H1 (cell line): ENCODE measurements around the gene USP20. TPM values are rescaled to one million over a fixed set of nuclear protein-coding genes. Genes with fewer than 3 reads are reported as not detected.
"Not testable (repeated sequence)": the region's sequence is repeated elsewhere in the genome, so short reads cannot be mapped to it uniquely, and the experiment has no call there.

Source experiments
- CTCF ChIA-PET: fragments of 300-600 bp; sonication (Branson Sonifier 250); formaldehyde crosslinking; loops from one replicate; lab custom pipeline; 2021; ENCODE audit not compliant: partially characterized antibody; lab: Charles Lee
- POLR2A ChIA-PET: fragments of 300-600 bp; sonication (Branson Sonifier 250); formaldehyde crosslinking; loops from one replicate; lab custom pipeline; 2021; ENCODE audit warnings: inconsistent platforms; ENCODE audit not compliant: partially characterized antibody; lab: Charles Lee
- DNase-seq, 2 experiments: peaks; one replicate each; pipeline versions ENCODE4 v3.0.0 to v3.0.0-alpha.2; 2010 to 2022; ENCODE audit warnings: low spot score in 2 of 2, low read depth in 1 of 2, mixed read lengths in 1 of 2
- FAIRE-seq: peaks from 2 replicates; lab custom pipeline; 2011; peaks lifted over from hg19 to GRCh38; lab: Jason Lieb, UNC
- H2AFZ ChIP-seq: 2 replicates; pipeline ENCODE4 v1.8.1; 2012; ENCODE audit warnings: low read length, inconsistent platforms
- H2AK5ac ChIP-seq: 2 replicates; pipeline ENCODE4 v1.6.1; 2013; ENCODE audit warnings: low read depth, low read length
- H2BK120ac ChIP-seq: replicated peaks from 2 replicates; pipeline ENCODE3; 2013; ENCODE audit warnings: low read depth, low read length, inconsistent platforms
- H2BK12ac ChIP-seq: 2 replicates; pipeline ENCODE4 v1.6.1; 2013; ENCODE audit warnings: low read depth, low read length
- H2BK15ac ChIP-seq: 2 replicates; pipeline ENCODE4 v1.6.1; 2013; ENCODE audit warnings: low read length
- H2BK20ac ChIP-seq: 2 replicates; pipeline ENCODE4 v1.6.1; 2013; ENCODE audit warnings: low read length
- H2BK5ac ChIP-seq: 2 replicates; pipeline ENCODE4 v1.6.1; 2013; ENCODE audit warnings: low read depth, low read length
- H3K14ac ChIP-seq: 2 replicates; pipeline ENCODE4 v1.6.1; 2013; ENCODE audit warnings: inconsistent platforms; ENCODE audit not compliant: insufficient read length
- H3K18ac ChIP-seq: 2 replicates; pipeline ENCODE4 v1.6.1; 2013; ENCODE audit warnings: low read length; ENCODE audit errors: extremely low read depth
- H3K23ac ChIP-seq: 2 replicates; pipeline ENCODE4 v1.6.1; 2013; ENCODE audit warnings: inconsistent platforms; ENCODE audit not compliant: insufficient read length
- H3K23me2 ChIP-seq: 2 replicates; pipeline ENCODE4 v1.6.1; 2013; ENCODE audit warnings: low read depth, low read length
- H3K27ac ChIP-seq: 2 replicates; pipeline ENCODE4 v1.6.1; 2011; ENCODE audit warnings: low read depth, low read length, inconsistent platforms
- H3K27me3 ChIP-seq, 4 experiments: replicated peaks in 1 of 4; 1 replicate in 1 of 4; 2 replicates in 3 of 4; pipeline versions ENCODE4 v1.6.1 to v1.8.1; 2011 to 2013; ENCODE audit warnings: low read length in 3 of 4, mild to moderate bottlenecking in 3 of 4, inconsistent platforms in 2 of 4, mixed read lengths in 2 of 4, moderate library complexity in 1 of 4; ENCODE audit not compliant: control insufficient read depth in 3 of 4, insufficient read depth in 3 of 4; ENCODE audit errors: extremely low read depth in 1 of 4
- H3K36me3 ChIP-seq, 4 experiments: 2 replicates each; pipeline versions ENCODE4 v1.6.1 to v1.8.1; 2011 to 2013; ENCODE audit warnings: mild to moderate bottlenecking in 4 of 4, low read length in 3 of 4, moderate library complexity in 2 of 4, control low read depth in 1 of 4, inconsistent platforms in 1 of 4; ENCODE audit not compliant: insufficient read depth in 4 of 4, control insufficient read depth in 2 of 4
- H3K4ac ChIP-seq: replicated peaks from 2 replicates; pipeline ENCODE3; 2013; ENCODE audit warnings: low read length, low read depth, mixed read lengths, inconsistent platforms; ENCODE audit not compliant: insufficient read length
- H3K4me1 ChIP-seq, 4 experiments: replicated peaks in 1 of 4; 1 replicate in 1 of 4; 2 replicates in 3 of 4; pipeline versions ENCODE4 v1.6.1 to v1.8.1; 2011 to 2013; ENCODE audit warnings: low read length in 3 of 4, inconsistent platforms in 2 of 4, mixed read lengths in 1 of 4; ENCODE audit not compliant: insufficient read depth in 4 of 4, control insufficient read depth in 3 of 4
- H3K4me2 ChIP-seq, 2 experiments: 2 replicates each; pipeline versions ENCODE4 v1.6.1 to v1.8.1; 2011 to 2013; ENCODE audit warnings: low read depth in 2 of 2, low read length in 2 of 2, control low read depth in 1 of 2, inconsistent platforms in 1 of 2, mild to moderate bottlenecking in 1 of 2; ENCODE audit not compliant: insufficient read depth in 1 of 2
- H3K4me3 ChIP-seq, 4 experiments: fragments of 200-600, 300-600 bp in 1 of 4; sonication (generic), shearing (Covaris generic), sonication (Bioruptor Twin) in 1 of 4; 2 replicates each; pipeline versions ENCODE4 v1.5.1 to v1.8.1; 2011 to 2016; ENCODE audit warnings: low read length in 4 of 4, low read depth in 3 of 4, control low read depth in 2 of 4, inconsistent platforms in 2 of 4, mild to moderate bottlenecking in 2 of 4, mixed read lengths in 1 of 4, moderate library complexity in 1 of 4; ENCODE audit not compliant: insufficient read depth in 2 of 4; ENCODE audit errors: extremely low read depth in 1 of 4
- H3K56ac ChIP-seq: replicated peaks from 2 replicates; pipeline ENCODE3; 2013; ENCODE audit warnings: low read depth, mild to moderate bottlenecking, mixed read lengths, low read length, inconsistent platforms; ENCODE audit not compliant: insufficient read length
- H3K79me1 ChIP-seq: 2 replicates; pipeline ENCODE4 v1.6.1; 2013; ENCODE audit warnings: low read depth, low read length, control low read depth
- H3K79me2 ChIP-seq, 2 experiments: 2 replicates each; pipeline versions ENCODE4 v1.6.1 to v1.8.1; 2012 to 2013; ENCODE audit warnings: low read length in 2 of 2, mild to moderate bottlenecking in 2 of 2, inconsistent platforms in 1 of 2; ENCODE audit not compliant: insufficient read depth in 2 of 2, control insufficient read depth in 1 of 2
- H3K9ac ChIP-seq, 4 experiments: replicated peaks in 1 of 4; 1 replicate in 1 of 4; 2 replicates in 3 of 4; pipeline versions ENCODE4 v1.6.1 to v1.8.1; 2011 to 2013; ENCODE audit warnings: low read depth in 3 of 4, low read length in 3 of 4, control low read depth in 2 of 4, mild to moderate bottlenecking in 2 of 4, moderate library complexity in 2 of 4, inconsistent platforms in 1 of 4; ENCODE audit errors: extremely low read depth in 1 of 4
- H3K9me3 ChIP-seq, 2 experiments: 2 replicates each; pipeline versions ENCODE4 v1.6.1 to v1.8.1; 2012 to 2013; ENCODE audit warnings: mild to moderate bottlenecking in 2 of 2, moderate library complexity in 2 of 2, control low read depth in 1 of 2, inconsistent platforms in 1 of 2, low read depth in 1 of 2, low read length in 1 of 2, mixed read lengths in 1 of 2; ENCODE audit not compliant: insufficient read depth in 2 of 2
- H4K20me1 ChIP-seq, 2 experiments: replicated peaks in 1 of 2; 2 replicates each; pipeline versions ENCODE3 to v1.8.1; 2011 to 2013; ENCODE audit warnings: inconsistent platforms in 2 of 2, low read length in 2 of 2, mild to moderate bottlenecking in 1 of 2; ENCODE audit not compliant: insufficient read depth in 2 of 2, control insufficient read depth in 1 of 2
- H4K5ac ChIP-seq: 2 replicates; pipeline ENCODE4 v1.6.1; 2013; ENCODE audit warnings: low read length, low read depth, mixed read lengths, inconsistent platforms; ENCODE audit not compliant: insufficient read length
- H4K8ac ChIP-seq: 2 replicates; pipeline ENCODE4 v1.8.0; 2013; ENCODE audit warnings: mild to moderate bottlenecking, moderate library complexity, low read length, inconsistent platforms; ENCODE audit not compliant: insufficient read depth; ENCODE audit errors: extremely low read depth
- H4K91ac ChIP-seq: replicated peaks from 2 replicates; pipeline ENCODE3; 2013; ENCODE audit warnings: low read length, mixed read lengths, inconsistent platforms; ENCODE audit not compliant: insufficient read length
- WGBS, 2 experiments: shearing (Covaris generic) in 1 of 2; methylation state at CpG; one replicate each; pipeline versions ENCODE4 v1.1.6 to v1.1.7; 2013 to 2015; ENCODE audit warnings: low lambda C conversion rate in 2 of 2, mixed read lengths in 2 of 2, inconsistent platforms in 1 of 2, low coverage in 1 of 2, missing lambda C conversion rate in 1 of 2; ENCODE audit not compliant: insufficient replicate concordance in 2 of 2, insufficient coverage in 1 of 2, insufficient read length in 1 of 2; ENCODE audit errors: extremely low coverage in 1 of 2, missing lambda C conversion rate in 1 of 2; 5-methylcytosine and 5-hydroxymethylcytosine counted together
- polyA plus RNA-seq, 7 experiments: library from polyadenylated mRNA; depleted of rRNA in 3 of 7; stranded (reverse) in 5 of 7; unstranded in 2 of 7; fragments of >200 nt in 5 of 7; fragments of 200-250 nt in 2 of 7; gene quantifications; 1 replicate in 5 of 7; 2 replicates in 1 of 7; 4 replicates in 1 of 7; pipeline versions ENCODE4 v1.2.1 to v1.2.3, GENCODE V29; 2011 to 2013; ENCODE audit warnings: missing spikeins in 2 of 7, mixed read lengths in 2 of 7
- total RNA-seq: library from RNA; stranded (reverse); fragmentation: NEBNext Ultra II Directional; extraction: Animal tissue kit (Norgen Biotek cat#: 25700); gene quantifications from 2 replicates; pipeline ENCODE4 v1.2.1, GENCODE V29; 2021

Gene USP20
- total and polyA plus RNA-seq, 2 of the 8 experiments (the other 6 are each of a cell fraction or from before 2014, with no cell fraction given) = 13.4 to 23.0 TPM

- peak overlapping the region; percentile 17 to 51 (median 20); a peak in 6 of 8 replicates for H3K4me3 ChIP-seq
These were observed 55.6 kb downstream of the USP20 start for GRCh38 chr9:129890718-129891299.

More at GRCh38 chr9:129890718-129891299, 55.6 kb downstream of the USP20 start:
- CTCF ChIA-PET, H2BK20ac ChIP-seq, H3K9me3 ChIP-seq, H2AK5ac ChIP-seq, H2AFZ ChIP-seq, H3K27ac ChIP-seq, H2BK15ac ChIP-seq, H3K23ac ChIP-seq, H3K79me2 ChIP-seq, H3K36me3 ChIP-seq, H2BK120ac ChIP-seq, H3K9ac ChIP-seq, FAIRE-seq, H2BK12ac ChIP-seq, H3K56ac ChIP-seq, H4K20me1 ChIP-seq, H3K79me1 ChIP-seq, DNase-seq, H3K14ac ChIP-seq, H2BK5ac ChIP-seq, H4K91ac ChIP-seq, H3K23me2 ChIP-seq, H3K27me3 ChIP-seq: not testable (repeated sequence)
- peaks cover 0 to 13% (median 10%) of the 10 kb centered on the region in 4 experiments; a peak in 6 of 7 replicates for H3K4me1 ChIP-seq
- H3K4ac ChIP-seq = peak overlapping the region; percentile 28
- H3K4me2 ChIP-seq = peak overlapping the region; percentile 72 to 92; a peak in 3 of 4 replicates
- POLR2A ChIA-PET = interaction anchor here (0.6 to 1.0 kb wide), 2 partner anchors 79 to 95 kb away, joined by 3 read pairs; no protein-coding TSS in a partner anchor
- WGBS, 2 experiments = 58% methylated on average over 7 of the region's 14 CpGs; no CpG with 5 or more reads in 1 of the 2 experiments
- H3K18ac ChIP-seq = peak overlapping the region; percentile 87
- peak overlapping the region; percentile 68 for H4K5ac ChIP-seq
- peak overlapping the region; percentile 14; the same call in 1 of the 2 replicates for H4K8ac ChIP-seq
